Stimulated activated CD8-positive, alpha-beta memory T cell treated with anti-CD3 and anti-CD28 coated beads, Interleukin-7, amount 100 ng/mL, for 24 hours (primary cell): ENCODE measurements around the gene DLL4.
A peak's percentile ranks its signal among the peaks of the same experiment; 100 is the strongest.

Experiments used
- DNase-seq: peaks from one replicate; pipeline ENCODE4 v3.0.0-alpha.2; 2020; ENCODE audit warnings: low read depth

Gene DLL4

GRCh38 chr15:40927873-40928806 lies 1.0 kb upstream of the DLL4 start:
- DNase-seq: no peak

- DNase-seq: no peak
These were observed 705 bp downstream of the DLL4 start for GRCh38 chr15:40929660-40930429.

- no peak for DNase-seq
These were observed 1.5 kb downstream of the DLL4 start for GRCh38 chr15:40930430-40931299.

GRCh38 chr15:40931300-40932142 lies 2.4 kb downstream of the DLL4 start:
- no peak for DNase-seq

GRCh38 chr15:40932156-40932555 lies 3.0 kb downstream of the DLL4 start:
- no peak for DNase-seq

- no peak for DNase-seq
These were observed 3.7 kb downstream of the DLL4 start for GRCh38 chr15:40932649-40933516.

GRCh38 chr15:40933517-40933902 lies 4.4 kb downstream of the DLL4 start:
- DNase-seq: no peak

GRCh38 chr15:40934457-40934856 lies 5.3 kb downstream of the DLL4 start:
- DNase-seq: no peak

GRCh38 chr15:40936234-40936708 lies 7.1 kb downstream of the DLL4 start:
- no peak for DNase-seq

- DNase-seq: no peak
These were observed 7.8 kb downstream of the DLL4 start for GRCh38 chr15:40936709-40937666.

- DNase-seq: no peak
These were observed 8.8 kb downstream of the DLL4 start for GRCh38 chr15:40937762-40938535.

GRCh38 chr15:40938536-40938870 lies 9.4 kb downstream of the DLL4 start:
- no peak for DNase-seq

- no peak for DNase-seq
These were observed 11.2 kb downstream of the DLL4 start for GRCh38 chr15:40940296-40940801.

- DNase-seq: no peak
These were observed 12.0 kb downstream of the DLL4 start for GRCh38 chr15:40941068-40941527.

- peak; percentile 34 for DNase-seq
These were observed 12.6 kb downstream of the DLL4 start for GRCh38 chr15:40941528-40942336.

GRCh38 chr15:40942337-40942854 lies 13.3 kb downstream of the DLL4 start:
- DNase-seq: no peak

GRCh38 chr15:40942878-40943277 lies 13.7 kb downstream of the DLL4 start:
- no peak for DNase-seq
